KMS-11 (cell line): ENCODE data around the gene SNUPN.
"Not testable (repeated sequence)": the region's sequence is repeated elsewhere in the genome, so short reads cannot be mapped to it uniquely, and the experiment has no call there.

Experiments used
- H2AFZ ChIP-seq: fragments of 200-600 bp; sonication (generic); 2 replicates; pipeline ENCODE4 v1.6.1; 2016; ENCODE audit warnings: antibody characterized with exemption, mixed run types, low read depth
- H3K27ac ChIP-seq: fragments of 200-600 bp; sonication (generic); 2 replicates; pipeline ENCODE4 v1.6.1; 2016; ENCODE audit warnings: mild to moderate bottlenecking, mixed run types
- H3K27me3 ChIP-seq: fragments of 200-600 bp; sonication (generic); 2 replicates; pipeline ENCODE4 v1.6.1; 2017; ENCODE audit warnings: mild to moderate bottlenecking, low read depth, mixed run types, moderate library complexity; ENCODE audit not compliant: insufficient read depth
- H3K36me3 ChIP-seq: fragments of 200-600 bp; sonication (generic); 2 replicates; pipeline ENCODE4 v1.6.1; 2017; ENCODE audit warnings: mild to moderate bottlenecking, mixed run types; ENCODE audit not compliant: insufficient read depth
- H3K4me1 ChIP-seq: fragments of 200-600 bp; sonication (generic); 2 replicates; pipeline ENCODE4 v1.6.1; 2016; ENCODE audit warnings: mild to moderate bottlenecking, low read depth, mixed run types; ENCODE audit not compliant: poor library complexity, severe bottlenecking
- H3K4me2 ChIP-seq: fragments of 200-600 bp; sonication (generic); 2 replicates; pipeline ENCODE4 v1.7.0; 2016; ENCODE audit warnings: mild to moderate bottlenecking, mixed run types
- H3K4me3 ChIP-seq: fragments of 200-600 bp; sonication (generic); IDR thresholded peaks from 2 replicates; pipeline ENCODE4 v1.6.1; 2017; ENCODE audit warnings: low read depth, low read length, mixed read lengths; ENCODE audit not compliant: insufficient read depth
- H3K79me2 ChIP-seq: fragments of 200-600 bp; sonication (generic); 2 replicates; pipeline ENCODE4 v1.6.1; 2016; ENCODE audit warnings: low read depth, mixed run types; ENCODE audit not compliant: insufficient read depth
- H3K9ac ChIP-seq: fragments of 200-600 bp; sonication (generic); 2 replicates; pipeline ENCODE4 v1.6.1; 2016; ENCODE audit warnings: mild to moderate bottlenecking, mixed run types
- H4K20me1 ChIP-seq: fragments of 200-600 bp; sonication (generic); 2 replicates; pipeline ENCODE4 v1.6.1; 2016; ENCODE audit warnings: mild to moderate bottlenecking, mixed run types; ENCODE audit not compliant: insufficient read depth
- CTCF ChIP-seq: fragments of 200-600 bp; sonication (generic); conservative IDR thresholded peaks from 2 replicates; pipeline ENCODE4 v1.6.1; 2017; ENCODE audit warnings: low read depth, mild to moderate bottlenecking, antibody characterized with exemption, low read length, moderate library complexity, mixed read lengths

Gene SNUPN

GRCh38 chr15:75590239-75590638 lies 35.3 kb downstream of the SNUPN start:
- Histone ChIP-seq H3K4me3 (no peak overlapping the region), H3K27me3 (no peaks in the 10 kb centered on the region), H3K4me2 (no peak overlapping the region), H2AFZ (no peak overlapping the region), H3K36me3 (no peaks in the 10 kb centered on the region), H3K4me1 (no peaks in the 10 kb centered on the region), H3K27ac (no peak overlapping the region), H3K9ac (no peak overlapping the region), H4K20me1 (no peaks in the 10 kb centered on the region), H3K79me2 (no peaks in the 10 kb centered on the region)
- TF ChIP-seq CTCF, result no peak

GRCh38 chr15:75589071-75589470 lies 36.5 kb downstream of the SNUPN start:
- Histone ChIP-seq H2AFZ (no peak overlapping the region), H3K27me3 (no peaks in the 10 kb centered on the region), H3K27ac (no peak overlapping the region), H3K79me2 (no peaks in the 10 kb centered on the region), H3K36me3 (no peaks in the 10 kb centered on the region), H3K4me3 (no peak overlapping the region), H3K4me2 (no peak overlapping the region), H3K4me1 (no peaks in the 10 kb centered on the region), H3K9ac (no peak overlapping the region), H4K20me1 (no peaks in the 10 kb centered on the region)
- no peak for TF ChIP-seq CTCF

GRCh38 chr15:75586422-75586821 lies 39.1 kb downstream of the SNUPN start:
- not testable (repeated sequence) for H4K20me1 ChIP-seq, H3K27ac ChIP-seq, H3K79me2 ChIP-seq, H3K9ac ChIP-seq, H3K36me3 ChIP-seq, H3K27me3 ChIP-seq, H3K4me2 ChIP-seq, H2AFZ ChIP-seq, H3K4me1 ChIP-seq, H3K4me3 ChIP-seq

GRCh38 chr15:75584121-75584520 lies 41.4 kb downstream of the SNUPN start:
- no peak for TF ChIP-seq CTCF
- Histone ChIP-seq H2AFZ (no peak overlapping the region), H3K9ac (no peak overlapping the region), H3K36me3 (no peaks in the 10 kb centered on the region), H3K4me3 (no peak overlapping the region), H3K4me1 (peaks cover 4% of the 10 kb centered on the region), H3K27me3 (no peaks in the 10 kb centered on the region), H4K20me1 (no peaks in the 10 kb centered on the region), H3K27ac (no peak overlapping the region), H3K4me2 (no peak overlapping the region), H3K79me2 (no peaks in the 10 kb centered on the region)

GRCh38 chr15:75583701-75584100 lies 41.8 kb downstream of the SNUPN start:
- no peaks in the 10 kb centered on the region for H3K36me3 ChIP-seq
- H3K4me3 ChIP-seq, result no peak overlapping the region
- H3K9ac ChIP-seq, result no peak overlapping the region
- H3K27ac ChIP-seq, result no peak overlapping the region
- no peak overlapping the region for H3K4me2 ChIP-seq
- no peaks in the 10 kb centered on the region for H3K79me2 ChIP-seq
- TF ChIP-seq CTCF, result no peak
- no peak overlapping the region for H2AFZ ChIP-seq
- H3K27me3 ChIP-seq, result no peaks in the 10 kb centered on the region
- no peaks in the 10 kb centered on the region for H4K20me1 ChIP-seq
- peaks cover 4% of the 10 kb centered on the region for H3K4me1 ChIP-seq

- not testable (repeated sequence) for H3K27ac ChIP-seq, H2AFZ ChIP-seq, H4K20me1 ChIP-seq
These were observed 42.6 kb downstream of the SNUPN start for GRCh38 chr15:75582943-75583342.

More at GRCh38 chr15:75582943-75583342, 42.6 kb downstream of the SNUPN start:
- H3K4me1 ChIP-seq, H3K27me3 ChIP-seq, H3K4me2 ChIP-seq, H3K9ac ChIP-seq, H3K79me2 ChIP-seq, H3K36me3 ChIP-seq, H3K4me3 ChIP-seq: not testable (repeated sequence)
